Progenitor cell of endocrine pancreas (in vitro differentiated cells): ENCODE results near the gene ACYP2. TPM values are rescaled to one million over a fixed set of nuclear protein-coding genes. Genes with fewer than 3 reads are reported as not detected.
"Not testable (repeated sequence)": the region's sequence is repeated elsewhere in the genome, so short reads cannot be mapped to it uniquely, and the experiment has no call there.

Experiments used
- DNase-seq: peaks from one replicate; pipeline ENCODE4 v3.0.0; 2021; ENCODE audit warnings: low spot score; ENCODE audit not compliant: unreplicated experiment
- H3K27ac Mint-ChIP-seq: 2 replicates; pipeline ENCODE4 v1.8.0; 2021; ENCODE audit warnings: mild to moderate bottlenecking, moderate library complexity, mixed read lengths
- H3K27me3 Mint-ChIP-seq: 2 replicates; pipeline ENCODE4 v1.8.0; 2021; ENCODE audit warnings: mixed read lengths
- H3K36me3 Mint-ChIP-seq: 2 replicates; pipeline ENCODE4 v1.8.0; 2022; ENCODE audit warnings: mixed read lengths; ENCODE audit not compliant: insufficient read depth
- H3K4me1 Mint-ChIP-seq: 2 replicates; pipeline ENCODE4 v1.8.0; 2021; ENCODE audit warnings: low read depth, mixed read lengths
- H3K4me3 Mint-ChIP-seq: 2 replicates; pipeline ENCODE4 v1.8.0; 2021; ENCODE audit warnings: low read depth, mild to moderate bottlenecking, moderate library complexity, mixed read lengths
- H3K9me3 Mint-ChIP-seq: 2 replicates; pipeline ENCODE4 v1.8.0; 2021; ENCODE audit warnings: low read depth, mixed read lengths
- total RNA-seq: library from RNA; stranded (reverse); gene quantifications from 2 replicates; pipeline ENCODE4 v1.2.1, GENCODE V29; 2021
- TF ChIP-seq, protein P1 (sequence below): fragments of 200-600 bp; sonication (generic); IDR thresholded peaks from one replicate; pipeline ENCODE4 v1.5.0; 2021; ENCODE audit warnings: antibody characterized with exemption, mild to moderate bottlenecking; ENCODE audit not compliant: unreplicated experiment

Gene ACYP2
- total RNA-seq, 1 donor from 2014 or later = 8.6 TPM

- no peaks in the 10 kb centered on the region for H3K9me3 Mint-ChIP-seq
- H3K27ac Mint-ChIP-seq = no peak overlapping the region
- TF ChIP-seq, protein P1, sequence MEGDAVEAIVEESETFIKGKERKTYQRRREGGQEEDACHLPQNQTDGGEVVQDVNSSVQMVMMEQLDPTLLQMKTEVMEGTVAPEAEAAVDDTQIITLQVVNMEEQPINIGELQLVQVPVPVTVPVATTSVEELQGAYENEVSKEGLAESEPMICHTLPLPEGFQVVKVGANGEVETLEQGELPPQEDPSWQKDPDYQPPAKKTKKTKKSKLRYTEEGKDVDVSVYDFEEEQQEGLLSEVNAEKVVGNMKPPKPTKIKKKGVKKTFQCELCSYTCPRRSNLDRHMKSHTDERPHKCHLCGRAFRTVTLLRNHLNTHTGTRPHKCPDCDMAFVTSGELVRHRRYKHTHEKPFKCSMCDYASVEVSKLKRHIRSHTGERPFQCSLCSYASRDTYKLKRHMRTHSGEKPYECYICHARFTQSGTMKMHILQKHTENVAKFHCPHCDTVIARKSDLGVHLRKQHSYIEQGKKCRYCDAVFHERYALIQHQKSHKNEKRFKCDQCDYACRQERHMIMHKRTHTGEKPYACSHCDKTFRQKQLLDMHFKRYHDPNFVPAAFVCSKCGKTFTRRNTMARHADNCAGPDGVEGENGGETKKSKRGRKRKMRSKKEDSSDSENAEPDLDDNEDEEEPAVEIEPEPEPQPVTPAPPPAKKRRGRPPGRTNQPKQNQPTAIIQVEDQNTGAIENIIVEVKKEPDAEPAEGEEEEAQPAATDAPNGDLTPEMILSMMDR = peak; percentile 74
- peaks cover 6% of the 10 kb centered on the region for H3K27me3 Mint-ChIP-seq
- H3K36me3 Mint-ChIP-seq = no peaks in the 10 kb centered on the region
- no peak for DNase-seq
- H3K4me3 Mint-ChIP-seq = no peak overlapping the region
- no peaks in the 10 kb centered on the region for H3K4me1 Mint-ChIP-seq
Measured at GRCh38 chr2:54106631-54107454, 8.6 kb upstream of the ACYP2 start.

DNA sequence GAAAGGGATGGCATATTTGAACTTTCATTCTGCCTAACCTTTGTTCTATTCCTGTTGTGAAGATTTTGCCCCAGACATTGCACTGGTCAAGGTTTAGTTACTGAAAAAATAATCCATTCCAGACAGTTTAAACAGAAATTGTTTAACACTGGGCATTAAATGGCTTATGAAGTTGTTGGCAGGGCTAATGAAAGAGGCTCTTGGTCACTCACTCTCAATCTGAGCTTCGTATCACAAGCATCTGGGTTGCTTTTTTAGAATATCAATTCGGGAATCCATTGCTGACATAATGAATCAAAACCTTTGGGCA lies 8.0 kb upstream of the ACYP2 start:
- Mint-ChIP-seq H3K9me3 (no peaks in the 10 kb centered on the region), H3K36me3 (no peaks in the 10 kb centered on the region), H3K27ac (no peak overlapping the region), H3K4me3 (no peak overlapping the region), H3K27me3 (peaks cover 4% of the 10 kb centered on the region), H3K4me1 (no peaks in the 10 kb centered on the region)
- TF ChIP-seq, protein P1 = no peak
- DNase-seq = no peak

DNA sequence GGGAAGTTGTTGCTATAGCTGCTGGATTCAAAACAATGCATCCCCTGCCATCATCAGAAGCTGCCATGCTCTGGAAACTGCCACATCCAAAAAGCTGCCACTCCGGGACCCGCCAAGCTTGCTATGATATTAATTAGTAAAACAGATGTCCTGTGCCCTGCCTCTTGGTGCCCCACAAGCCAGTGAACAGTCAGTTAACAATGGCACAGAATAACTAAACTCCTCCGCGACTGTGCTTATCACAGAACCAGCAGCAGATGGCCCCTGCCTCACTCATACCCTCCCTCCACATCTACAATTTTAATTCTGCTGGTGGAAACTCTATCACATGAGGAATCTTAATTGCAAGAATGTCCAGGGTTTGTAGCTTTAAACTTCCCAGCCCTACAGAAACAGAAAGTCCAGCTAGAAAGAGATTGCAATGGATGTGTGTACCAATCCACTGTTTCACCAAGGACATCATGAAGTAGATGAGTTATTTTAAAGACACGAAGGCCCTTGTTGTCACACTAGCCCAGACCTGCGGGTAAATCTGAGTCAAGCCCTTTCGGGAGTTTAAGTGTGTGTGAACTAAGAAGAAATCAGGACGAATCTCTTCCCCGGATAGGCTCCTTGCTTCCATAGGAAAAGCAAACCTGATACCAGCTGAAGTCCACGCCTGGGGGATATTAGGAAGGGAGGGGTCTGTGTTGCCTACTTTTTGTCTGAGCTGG lies 7.4 kb upstream of the ACYP2 start:
- H3K27me3 Mint-ChIP-seq = peaks cover 4% of the 10 kb centered on the region
- no peak overlapping the region for H3K4me3 Mint-ChIP-seq
- no peaks in the 10 kb centered on the region for H3K9me3 Mint-ChIP-seq
- no peak overlapping the region for H3K27ac Mint-ChIP-seq
- DNase-seq = no peak
- TF ChIP-seq, protein P1 = no peak
- H3K36me3 Mint-ChIP-seq = no peaks in the 10 kb centered on the region
- H3K4me1 Mint-ChIP-seq = no peaks in the 10 kb centered on the region

- no peak for DNase-seq
- Mint-ChIP-seq H3K4me3 (no peak overlapping the region), H3K27me3 (peaks cover 4% of the 10 kb centered on the region), H3K9me3 (no peaks in the 10 kb centered on the region), H3K27ac (no peak overlapping the region), H3K4me1 (peaks cover 3% of the 10 kb centered on the region), H3K36me3 (no peaks in the 10 kb centered on the region)
- TF ChIP-seq, protein P1 = no peak
Measured at GRCh38 chr2:54109848-54110247, 5.6 kb upstream of the ACYP2 start.

GRCh38 chr2:54114479-54114878 lies 936 bp upstream of the ACYP2 start:
- not testable (repeated sequence) for H3K4me1 Mint-ChIP-seq, H3K36me3 Mint-ChIP-seq, DNase-seq, H3K9me3 Mint-ChIP-seq, H3K27me3 Mint-ChIP-seq
- Mint-ChIP-seq H3K4me3 (peak overlapping the region; percentile 89), H3K27ac (peak overlapping the region; percentile 100)
